Common myeloid progenitor, CD34-positive (primary cell): ENCODE data around the gene ZFYVE1. TPM values are rescaled to one million over a fixed set of nuclear protein-coding genes. Genes with fewer than 3 reads are reported as not detected.

Source experiments
- CTCF ChIA-PET: fragments of 350-600 bp; sonication (Branson Sonifier 250); formaldehyde crosslinking; loops from one replicate; lab custom pipeline; 2021; ENCODE audit warnings: antibody characterized with exemption; lab: Charles Lee
- POLR2A ChIA-PET: fragments of 350-600 bp; sonication (Branson Sonifier 250); formaldehyde crosslinking; loops from one replicate; lab custom pipeline; 2021; ENCODE audit warnings: antibody characterized with exemption; lab: Charles Lee
- DNase-seq, 3 donors: peaks; one replicate each; pipeline versions ENCODE4 v3.0.0 to v3.0.0-alpha.2; 2013
- H3K27ac ChIP-seq, 2 experiments: 1 replicate in 1 of 2; 2 replicates in 1 of 2; pipeline ENCODE4 v1.7.0; 2013; ENCODE audit warnings: inconsistent platforms in 2 of 2, low read length in 2 of 2, mild to moderate bottlenecking in 2 of 2, low read depth in 1 of 2, moderate library complexity in 1 of 2; ENCODE audit not compliant: severe bottlenecking in 2 of 2, insufficient read depth in 1 of 2, poor library complexity in 1 of 2
- H3K27me3 ChIP-seq, 5 experiments: replicated peaks in 2 of 5; 1 replicate in 3 of 5; 2 replicates in 2 of 5; pipeline versions ENCODE4 v1.6.1 to v1.7.0; 2013; ENCODE audit warnings: low read length in 4 of 5, mild to moderate bottlenecking in 2 of 5, moderate library complexity in 2 of 5, inconsistent platforms in 1 of 5; ENCODE audit not compliant: insufficient read depth in 5 of 5, control insufficient read depth in 4 of 5
- H3K36me3 ChIP-seq, 4 experiments: 1 replicate in 2 of 4; 2 replicates in 2 of 4; pipeline versions ENCODE4 v1.6.1 to v1.7.0; 2013; ENCODE audit warnings: low read length in 3 of 4, control low read depth in 1 of 4, mild to moderate bottlenecking in 1 of 4; ENCODE audit not compliant: control insufficient read depth in 4 of 4, insufficient read depth in 4 of 4
- H3K4me1 ChIP-seq, 4 experiments: 1 replicate in 3 of 4; 2 replicates in 1 of 4; pipeline versions ENCODE4 v1.6.1 to v1.7.1; 2013; ENCODE audit warnings: low read length in 3 of 4, mild to moderate bottlenecking in 3 of 4, control low read depth in 1 of 4, inconsistent platforms in 1 of 4, moderate library complexity in 1 of 4; ENCODE audit not compliant: control insufficient read depth in 4 of 4, insufficient read depth in 4 of 4; ENCODE audit errors: control extremely low read depth in 1 of 4
- H3K4me3 ChIP-seq, 7 experiments: 1 replicate in 4 of 7; 2 replicates in 3 of 7; pipeline versions ENCODE4 v1.5.1 to v1.7.0; 2013; ENCODE audit warnings: mild to moderate bottlenecking in 7 of 7, low read length in 6 of 7, moderate library complexity in 6 of 7, inconsistent platforms in 2 of 7, low read depth in 2 of 7, control low read depth in 1 of 7; ENCODE audit not compliant: insufficient read depth in 4 of 7, control insufficient read depth in 1 of 7; ENCODE audit errors: extremely low read depth in 1 of 7
- H3K9me3 ChIP-seq, 5 experiments: 1 replicate in 4 of 5; 2 replicates in 1 of 5; pipeline versions ENCODE4 v1.6.1 to v1.7.1; 2013; ENCODE audit warnings: low read length in 4 of 5, mild to moderate bottlenecking in 2 of 5, inconsistent platforms in 1 of 5, low read depth in 1 of 5, moderate library complexity in 1 of 5; ENCODE audit not compliant: control insufficient read depth in 4 of 5, insufficient read depth in 2 of 5; ENCODE audit errors: control extremely low read depth in 1 of 5
- WGBS: methylation state at CpG from one replicate; pipeline ENCODE4 v1.1.5; 2013; ENCODE audit not compliant: insufficient coverage; 5-methylcytosine and 5-hydroxymethylcytosine counted together
- polyA plus RNA-seq: library from polyadenylated mRNA; unstranded; fragments of 120-200 nt; gene quantifications from one replicate; pipeline ENCODE4 v1.2.1, GENCODE V29; 2013

Gene ZFYVE1
- 16.4 TPM for polyA plus RNA-seq

DNA sequence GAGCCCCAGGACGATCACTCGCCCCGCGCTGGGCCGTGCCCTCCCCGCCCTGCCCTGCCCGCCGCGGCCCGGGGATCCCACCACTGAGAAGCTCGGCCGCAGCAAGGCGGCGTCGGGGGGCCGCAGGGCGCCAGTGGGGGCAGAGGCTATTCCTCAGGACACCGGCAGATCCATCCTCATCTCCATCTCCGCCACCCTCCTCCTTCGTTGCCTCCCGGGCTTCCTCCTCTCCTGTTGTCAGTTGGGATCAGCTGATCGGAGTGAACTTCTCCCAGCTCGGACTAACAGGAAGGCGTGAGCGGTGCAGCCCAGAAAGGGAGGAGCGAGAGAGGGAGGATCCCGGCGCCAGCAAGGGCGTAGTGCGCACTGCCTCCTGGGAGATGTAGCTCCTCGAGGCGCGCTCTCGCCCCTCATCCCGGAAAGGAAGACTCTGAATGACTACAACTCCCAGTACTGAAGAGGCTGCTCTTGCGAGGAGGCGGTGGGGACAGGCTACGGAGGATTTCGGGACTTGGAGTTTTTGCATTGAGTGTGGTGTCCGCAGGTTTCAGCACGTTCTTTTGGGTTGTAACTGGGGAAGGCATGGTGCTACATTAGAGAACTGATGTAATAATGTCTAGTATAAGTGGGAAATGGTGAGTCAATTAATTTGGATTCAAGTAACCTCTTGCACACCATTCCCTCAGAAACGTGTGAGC lies at the start of gene ZFYVE1:
TSS of gene ZFYVE1 (minus strand) at position 262 of the 698 bp plus-strand sequence. CDS start 2,598 bp downstream, outside the sequence.
- peak within 1 kb of the TSS; percentile 46 to 79 for H3K27ac ChIP-seq
- 0% methylated on average over 23 of the region's 42 CpGs for WGBS
- H3K4me3 ChIP-seq: peak within 1 kb of the TSS; percentile 72 to 97 (median 92)
- ChIA-PET POLR2A (interaction anchor here (0.9 kb wide), 1 partner anchor 31 kb away, joined by 3 read pairs; the partner anchor contains the start of gene RBM25), CTCF (interaction anchor here (1.1 to 1.3 kb wide), 4 partner anchors 15 to 32 kb away, joined by 3 to 4 read pairs (median 3); partner anchors contain the start of gene RBM25)
- no peaks in the 10 kb centered on the region for H3K9me3 ChIP-seq
- peaks cover 5 to 22% (median 16%) of the 10 kb centered on the region in 4 experiments for H3K36me3 ChIP-seq
- H3K27me3 ChIP-seq: no peaks in the 10 kb centered on the region
- DNase-seq: peak; percentile 95 to 97 (median 96)
- H3K4me1 ChIP-seq: peaks cover 8 to 21% (median 11%) of the 10 kb centered on the region in 4 experiments

DNA sequence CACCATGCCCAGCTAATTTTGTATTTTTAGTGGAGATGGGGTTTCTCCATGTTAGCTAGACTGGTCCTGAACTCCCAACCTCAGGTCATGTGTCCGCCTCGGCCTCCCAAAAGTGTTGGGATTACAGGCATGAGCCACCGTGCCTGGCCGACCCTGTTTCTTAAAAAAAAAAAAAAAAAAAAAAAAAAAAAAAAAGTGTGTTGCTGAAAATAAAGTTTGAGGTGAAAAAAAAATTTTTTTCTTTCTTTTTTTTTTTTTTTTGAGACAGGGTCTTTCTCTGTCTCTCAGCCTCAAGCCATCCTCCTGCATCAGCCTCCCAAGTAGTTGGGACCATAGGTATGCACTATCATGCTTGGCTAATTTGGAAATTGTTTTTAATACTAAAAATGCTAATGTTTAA lies 42.7 kb upstream of the ZFYVE1 start:
- no CpG with 5 or more reads among the region's 4 CpGs for WGBS
- ChIA-PET POLR2A (no interaction called here), CTCF (no interaction called here)
- Histone ChIP-seq H3K27me3 (no peaks in the 10 kb centered on the region), H3K9me3 (no peaks in the 10 kb centered on the region), H3K36me3 (peaks cover 9 to 56% (median 26%) of the 10 kb centered on the region in 4 experiments), H3K4me3 (no peak overlapping the region), H3K4me1 (no peaks in the 10 kb centered on the region), H3K27ac (no peak overlapping the region)
- DNase-seq: no peak

- 0% methylated on average over 21 of the region's 27 CpGs for WGBS
- Histone ChIP-seq H3K27ac (peak overlapping the region; percentile 94 to 97), H3K4me1 (peaks cover 9 to 30% (median 20%) of the 10 kb centered on the region in 4 experiments), H3K9me3 (no peaks in the 10 kb centered on the region), H3K36me3 (peaks cover 4 to 15% (median 8%) of the 10 kb centered on the region in 4 experiments), H3K27me3 (no peaks in the 10 kb centered on the region), H3K4me3 (peak overlapping the region; percentile 91 to 99 (median 95))
- ChIA-PET CTCF (interaction anchor here (1.0 to 1.9 kb wide), 4 partner anchors 12 to 37 kb away, joined by 3 to 5 read pairs (median 4); partner anchors contain the start of gene ZFYVE1), POLR2A (interaction anchor here (0.6 to 1.1 kb wide), 6 partner anchors 32 to 958 kb away, joined by 3 to 5 read pairs (median 3); partner anchors contain the start of genes PSEN1 and ZFYVE1)
- DNase-seq: peak; percentile 22 to 41 (median 38)
Measured at GRCh38 chr14:73058922-73059673, 32.2 kb upstream of the ZFYVE1 start.

GRCh38 chr14:73058224-73058921 lies 31.5 kb upstream of the ZFYVE1 start, which contains the start of gene RBM25:
Gene RBM25 (plus strand): TSS chr14:73058534. CDS start chr14:73071642, 13,108 bp downstream.
- H3K4me1 ChIP-seq: peaks cover 9 to 30% (median 20%) of the 10 kb centered on the region in 4 experiments
- WGBS: 0% methylated on average over 46 of the region's 57 CpGs
- peak within 1 kb of the TSS; percentile 94 to 97 for H3K27ac ChIP-seq
- CTCF ChIA-PET: interaction anchor here (1.0 to 1.9 kb wide), 4 partner anchors 11 to 36 kb away, joined by 3 to 5 read pairs (median 4); partner anchors contain the start of gene ZFYVE1
- no peaks in the 10 kb centered on the region for H3K27me3 ChIP-seq
- POLR2A ChIA-PET: interaction anchor here (0.5 to 1.2 kb wide), 8 partner anchors 9 to 959 kb away, joined by 3 to 7 read pairs (median 3); partner anchors contain the start of genes PSEN1 and ZFYVE1
- H3K9me3 ChIP-seq: no peaks in the 10 kb centered on the region
- DNase-seq: peak; percentile 99
- peak within 1 kb of the TSS; percentile 91 to 99 (median 95) for H3K4me3 ChIP-seq
- peaks cover 4 to 8% (median 4%) of the 10 kb centered on the region in 4 experiments for H3K36me3 ChIP-seq

DNA sequence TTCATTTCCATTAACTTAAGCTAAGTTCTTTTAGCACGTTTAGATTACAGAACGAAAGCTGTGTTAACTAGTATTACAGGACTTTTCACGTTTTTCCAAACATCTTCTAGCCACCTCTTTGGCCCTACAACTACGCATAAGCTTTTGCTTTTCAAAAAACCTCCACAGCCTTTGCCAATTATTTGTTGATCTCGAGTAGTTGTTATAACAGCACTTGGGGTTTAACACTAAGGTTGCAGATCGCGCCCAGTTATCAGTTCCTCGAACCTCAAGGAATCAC lies 31.0 kb upstream of the ZFYVE1 start:
- peaks cover 9 to 30% (median 20%) of the 10 kb centered on the region in 4 experiments for H3K4me1 ChIP-seq
- H3K9me3 ChIP-seq: no peaks in the 10 kb centered on the region
- CTCF ChIA-PET: interaction anchor here (1.1 to 1.9 kb wide), 2 partner anchors 30 to 35 kb away, joined by 4 to 5 read pairs; partner anchors contain the start of gene ZFYVE1
- no peak for DNase-seq
- POLR2A ChIA-PET: interaction anchor here (0.5 to 1.2 kb wide), 4 partner anchors 10 to 78 kb away, joined by 3 to 7 read pairs (median 3); partner anchors contain the start of gene PSEN1
- WGBS: 18% methylated on average over 7 of the region's 8 CpGs
- no peaks in the 10 kb centered on the region for H3K27me3 ChIP-seq
- peak overlapping the region in 6 of 7 experiments; percentile 92 to 99 (median 96) for H3K4me3 ChIP-seq
- peak overlapping the region; percentile 94 to 97 for H3K27ac ChIP-seq
- peaks cover 3 to 6% (median 4%) of the 10 kb centered on the region in 4 experiments for H3K36me3 ChIP-seq

DNA sequence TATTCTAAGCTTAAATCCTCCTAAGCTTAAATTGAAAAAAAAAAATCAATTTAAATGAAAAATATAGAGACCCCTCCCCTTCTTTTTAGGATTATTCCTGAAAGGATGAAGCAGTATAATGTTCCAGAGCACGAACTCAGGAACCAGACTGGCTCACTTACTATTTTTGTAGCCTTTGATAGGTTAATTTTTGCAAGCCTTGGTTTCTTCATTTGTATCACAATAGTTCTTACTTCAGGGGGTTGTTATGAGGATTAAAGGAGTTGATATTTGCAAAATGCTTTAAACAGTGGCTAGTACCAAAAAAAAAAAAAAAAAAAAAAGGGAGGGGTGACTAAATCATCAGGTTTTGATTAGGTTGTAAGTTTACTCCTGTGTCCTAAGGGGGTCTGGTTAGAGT lies 28.3 kb upstream of the ZFYVE1 start:
- Histone ChIP-seq H3K4me3 (no peak overlapping the region), H3K27ac (no peak overlapping the region), H3K27me3 (no peaks in the 10 kb centered on the region), H3K4me1 (peaks cover 9 to 20% (median 15%) of the 10 kb centered on the region in 4 experiments), H3K36me3 (no peaks in the 10 kb centered on the region), H3K9me3 (no peaks in the 10 kb centered on the region)
- ChIA-PET CTCF (no interaction called here), POLR2A (no interaction called here)
- DNase-seq: no peak
- no CpG with 5 or more reads among the region's 1 CpG for WGBS
